HG03521 (cell line): Measurements from ENCODE around the gene FAM120A.

Experiments
- ATAC-seq: cut with Tn5 transposase; IDR thresholded peaks from one replicate; pipeline ENCODE4 v1.9.1; 2021; ENCODE audit warnings: mild to moderate bottlenecking, moderate library complexity; ENCODE audit not compliant: unreplicated experiment

The FAM120A gene

DNA sequence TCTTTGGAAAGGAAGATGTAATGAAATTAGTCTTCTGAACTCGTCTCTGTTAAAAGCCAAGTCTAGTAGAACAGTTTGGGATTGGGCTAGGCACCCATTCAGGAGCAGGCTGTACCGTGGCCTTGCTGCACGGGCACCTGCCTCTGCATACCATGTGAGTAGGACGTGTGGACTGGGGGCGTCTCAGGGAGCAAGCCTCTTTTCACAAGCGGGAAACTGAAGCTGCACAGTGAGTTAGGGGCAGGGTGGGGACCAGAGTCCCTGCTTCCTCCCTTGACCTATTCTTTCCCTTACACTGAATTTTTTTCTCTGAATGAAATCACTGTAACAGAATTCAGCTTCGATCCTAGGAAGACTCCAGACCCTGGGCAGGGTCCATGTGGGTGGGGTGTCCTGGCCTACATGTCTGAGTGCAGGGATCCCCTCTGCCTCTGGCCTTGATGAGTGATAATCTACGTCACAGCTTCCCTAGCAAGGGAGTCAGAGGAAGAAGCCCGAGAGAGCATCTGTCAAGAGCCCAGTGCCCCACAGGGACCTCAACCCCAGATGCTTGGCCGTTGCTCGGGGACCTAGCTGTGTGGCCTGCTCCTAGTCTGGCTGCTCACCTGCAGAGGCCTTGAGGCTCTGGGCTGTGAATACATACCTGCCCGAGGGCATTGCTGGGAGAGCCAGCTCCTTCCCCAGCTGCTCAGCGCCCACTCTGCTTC is 140.0 kb downstream of the FAM120A start:
- no peak for ATAC-seq

DNA sequence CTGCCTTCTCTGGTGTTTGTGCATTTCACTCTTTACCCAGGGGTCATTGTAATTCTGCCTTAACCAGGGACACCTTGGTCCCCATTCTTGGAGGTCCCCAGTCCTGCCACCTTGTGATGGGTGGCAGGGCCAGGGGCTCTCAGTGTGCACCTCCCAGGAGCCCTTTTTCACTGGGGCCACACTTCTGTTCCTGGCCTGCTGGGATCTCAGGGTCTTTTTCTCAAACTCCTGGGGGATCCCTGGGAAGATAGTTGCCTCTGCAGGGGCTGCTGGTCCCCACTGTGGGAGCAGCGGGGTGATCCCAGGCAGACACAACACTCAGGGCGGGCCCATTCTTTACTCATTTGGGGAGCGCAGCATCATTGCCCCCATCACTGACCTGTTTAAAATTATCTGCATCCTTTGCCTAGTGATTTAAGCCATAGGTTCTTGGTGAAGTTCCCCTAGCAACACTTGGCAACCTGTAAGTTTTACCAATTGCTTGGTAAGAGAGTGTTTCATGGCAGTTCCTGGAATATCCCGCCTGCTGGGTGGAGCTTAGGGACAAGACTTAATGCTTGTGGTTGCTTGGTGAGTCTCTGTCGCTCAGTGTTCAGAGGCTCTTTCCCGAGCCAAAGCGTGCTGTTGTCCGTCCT is 140.6 kb downstream of the FAM120A start:
- no peak for ATAC-seq

DNA sequence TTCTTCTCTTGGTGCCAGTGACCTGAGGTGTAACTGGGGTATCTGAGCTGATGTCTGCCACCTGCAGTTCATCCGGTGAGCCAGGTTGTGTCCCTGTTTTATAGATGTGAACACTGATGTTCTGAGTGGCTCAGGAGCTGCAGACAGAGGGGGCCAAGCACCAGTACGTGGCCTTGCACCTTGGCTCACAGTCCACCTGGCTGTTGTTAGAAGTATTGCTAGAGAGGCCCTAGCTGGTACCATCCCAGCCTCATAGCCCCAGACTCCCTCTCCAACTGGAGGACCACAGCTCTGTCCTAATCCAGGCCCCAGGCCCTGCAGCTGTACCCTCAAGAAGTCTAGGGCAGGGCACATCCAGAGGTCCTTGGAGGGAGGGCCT is 141.1 kb downstream of the FAM120A start:
- ATAC-seq, result no peak

DNA sequence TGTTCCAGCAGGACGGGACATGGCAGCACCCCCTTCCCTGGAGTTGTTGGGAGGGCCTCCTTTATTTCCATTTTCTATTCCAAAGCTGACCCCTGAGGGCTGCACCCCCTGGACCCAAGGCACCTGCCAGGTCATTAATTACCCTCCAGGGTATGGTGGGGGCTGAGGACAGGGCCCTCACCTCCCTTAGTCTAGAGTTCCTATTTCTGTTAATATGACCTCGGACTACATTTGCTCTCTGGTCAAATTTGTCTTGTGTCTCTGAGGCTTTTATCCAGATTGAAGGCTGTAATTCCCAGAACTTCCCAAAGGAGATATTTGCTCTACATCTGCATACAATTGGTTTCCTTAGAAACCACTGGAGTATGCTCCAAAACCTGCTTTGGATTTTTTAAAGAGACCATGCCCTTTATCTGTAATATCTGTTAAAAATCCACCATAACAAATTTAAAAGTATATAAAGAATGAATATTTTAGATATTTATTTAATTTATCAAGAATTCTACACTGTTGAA is 141.7 kb downstream of the FAM120A start:
- ATAC-seq, result no peak

DNA sequence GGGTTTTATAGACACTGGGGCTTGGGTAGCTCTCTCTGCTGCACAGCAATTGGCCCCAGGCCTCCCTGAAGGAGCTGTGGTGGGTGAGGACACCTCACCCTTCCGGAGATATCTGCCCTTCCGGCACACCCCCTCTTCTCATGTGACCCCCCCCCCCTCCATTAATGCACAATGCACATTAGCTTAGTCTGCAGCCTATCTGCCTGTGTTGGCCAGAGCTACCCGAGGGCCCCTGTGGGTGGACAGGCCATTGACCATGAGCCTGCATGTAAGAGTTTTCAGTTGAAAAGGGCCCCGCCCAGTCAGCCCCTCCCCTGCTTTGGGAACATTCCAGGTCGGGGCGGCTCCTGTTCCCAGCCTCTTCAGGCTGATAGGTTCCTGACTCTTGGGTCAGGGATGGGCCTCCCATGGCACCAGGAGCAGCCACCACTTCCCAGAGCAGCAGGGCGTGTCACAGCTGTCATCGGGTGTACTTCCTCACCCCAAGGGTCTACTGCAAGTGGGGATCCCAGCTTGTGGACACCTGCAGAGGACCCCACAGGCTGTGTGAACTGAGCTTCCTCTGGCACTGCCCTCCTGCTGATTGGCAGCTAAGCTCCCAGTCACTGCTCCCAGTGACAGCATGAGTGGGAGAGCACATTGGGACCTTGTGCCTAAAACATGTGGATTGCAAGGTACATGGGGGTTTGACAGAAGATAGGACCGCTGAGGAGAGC is 142.7 kb downstream of the FAM120A start:
- no peak for ATAC-seq

DNA sequence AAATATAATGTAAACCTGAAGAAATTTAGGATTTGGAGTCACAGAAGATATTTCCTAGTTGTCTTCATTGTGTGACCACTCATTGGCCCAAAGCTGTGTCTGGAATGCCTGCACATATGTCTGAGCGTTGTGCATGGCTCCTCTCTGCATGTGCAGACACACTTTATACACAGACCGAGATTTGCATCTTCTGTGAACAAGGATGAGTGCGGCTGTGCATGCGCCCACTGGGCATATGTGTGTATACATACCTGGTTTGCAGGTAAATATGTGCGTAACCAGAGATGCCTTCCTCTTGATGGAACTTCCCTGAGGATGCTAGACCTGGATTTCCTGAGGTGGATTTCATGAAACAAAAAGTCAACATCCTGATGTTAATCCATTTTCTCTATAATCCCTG is 144.0 kb downstream of the FAM120A start:
- no peak for ATAC-seq

DNA sequence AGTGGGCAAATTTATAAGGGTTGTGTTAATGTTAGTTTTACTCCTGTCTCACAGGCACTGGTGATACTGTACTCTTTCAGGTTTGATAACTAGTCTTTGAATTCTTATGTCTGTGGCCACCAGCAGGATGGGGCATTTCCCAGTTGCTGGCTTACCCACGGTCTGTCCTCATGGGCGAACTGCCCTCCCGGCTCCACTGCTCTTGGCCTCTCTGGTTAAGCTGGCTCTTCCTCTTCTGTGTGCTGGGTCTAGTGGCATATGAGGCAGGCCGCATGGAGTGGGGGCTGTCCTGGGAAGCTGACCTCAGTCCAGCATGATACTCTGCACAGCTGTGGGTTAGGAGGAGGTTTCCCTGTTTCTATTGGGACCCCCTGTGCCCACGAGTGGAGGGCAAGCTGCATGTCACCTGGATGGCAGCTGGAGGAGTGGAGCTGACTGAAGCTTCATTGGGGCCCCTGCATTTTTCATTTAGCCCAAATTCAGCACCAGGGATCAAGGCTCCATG is 144.4 kb downstream of the FAM120A start:
- ATAC-seq, result no peak

DNA sequence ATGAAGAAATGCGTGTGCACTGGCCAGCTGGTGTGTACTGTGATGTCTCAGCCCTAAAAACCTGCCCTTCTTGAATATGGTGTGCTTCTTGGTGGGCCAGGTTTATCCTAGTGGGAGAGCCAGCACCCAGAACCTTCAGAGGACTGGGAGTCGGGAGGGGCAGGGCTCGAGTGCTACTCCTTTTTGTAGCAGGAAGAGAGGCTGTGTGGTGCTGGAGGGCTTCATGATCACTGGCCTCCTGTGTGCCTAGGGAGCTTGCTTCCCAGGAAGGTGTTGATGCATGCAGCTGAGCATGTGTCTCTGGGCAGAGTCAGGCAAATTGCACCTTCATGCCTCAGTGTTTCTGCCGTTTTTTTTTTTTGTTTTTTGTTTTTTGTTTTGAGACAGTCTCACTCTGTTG is 144.9 kb downstream of the FAM120A start:
- no peak for ATAC-seq

DNA sequence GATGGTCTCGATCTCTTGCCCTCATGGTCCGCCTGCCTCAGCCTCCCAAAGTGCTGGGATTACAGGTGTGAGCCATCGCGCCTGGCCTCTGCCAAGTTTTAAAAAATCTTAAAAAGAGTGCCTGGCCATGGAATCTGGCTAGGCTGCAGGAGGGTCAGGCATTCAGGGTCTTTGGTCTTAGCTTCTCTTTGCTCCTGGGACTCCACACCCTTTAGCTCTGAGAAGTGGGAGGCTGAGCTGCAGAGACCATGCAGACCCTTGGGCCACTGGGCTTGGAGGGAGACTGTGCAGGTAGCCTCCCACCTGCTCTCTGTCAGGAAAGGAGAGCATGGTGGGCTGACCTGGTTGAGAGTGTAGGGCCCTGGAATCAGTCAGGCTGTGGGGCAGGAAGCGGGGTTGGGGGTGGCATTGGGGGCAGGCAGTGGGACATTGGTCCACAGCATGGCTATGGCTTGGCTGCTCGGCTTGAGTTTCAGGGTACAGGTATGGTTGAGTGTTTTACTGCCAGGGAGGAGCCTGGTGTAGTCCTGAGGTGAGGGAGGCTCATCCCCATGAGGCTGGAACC is 145.7 kb downstream of the FAM120A start:
- no peak for ATAC-seq

DNA sequence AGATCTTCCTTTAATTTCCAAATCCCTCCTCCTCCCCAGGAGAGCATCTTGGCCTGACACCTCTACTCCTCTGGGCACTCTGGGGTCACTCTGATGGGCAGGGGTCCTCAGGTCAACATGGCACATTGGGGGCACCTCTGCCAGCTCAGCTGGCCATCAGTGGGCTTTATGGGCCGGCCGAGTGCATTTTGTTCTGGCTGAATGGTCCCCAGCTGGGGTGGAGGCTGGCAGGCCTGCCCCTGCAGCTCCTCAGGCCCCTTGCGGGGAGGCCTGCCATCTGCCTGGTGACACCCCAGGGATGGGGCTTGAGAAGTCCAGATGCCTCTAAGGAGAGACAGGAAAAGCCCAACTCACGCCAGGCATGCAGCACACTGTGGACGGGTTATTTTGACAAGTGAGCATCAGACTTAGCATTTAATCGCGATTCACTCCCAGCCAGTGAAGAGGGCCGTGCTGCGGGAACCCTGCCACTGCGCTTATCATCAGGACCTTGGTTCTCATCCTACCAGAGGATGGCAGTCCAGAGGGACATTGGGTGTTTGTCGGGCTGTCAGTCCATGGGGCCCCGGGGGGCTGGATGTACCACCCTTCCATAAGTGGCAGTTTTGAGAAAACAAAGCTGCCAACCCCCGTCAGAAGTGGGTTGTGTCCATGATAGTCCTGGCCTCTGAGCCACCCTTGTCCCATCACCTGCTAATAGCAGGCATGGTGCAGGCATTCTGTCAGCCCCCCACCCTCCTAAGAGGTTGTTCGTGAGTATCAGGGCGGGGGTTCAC is 146.6 kb downstream of the FAM120A start:
- ATAC-seq, result no peak

DNA sequence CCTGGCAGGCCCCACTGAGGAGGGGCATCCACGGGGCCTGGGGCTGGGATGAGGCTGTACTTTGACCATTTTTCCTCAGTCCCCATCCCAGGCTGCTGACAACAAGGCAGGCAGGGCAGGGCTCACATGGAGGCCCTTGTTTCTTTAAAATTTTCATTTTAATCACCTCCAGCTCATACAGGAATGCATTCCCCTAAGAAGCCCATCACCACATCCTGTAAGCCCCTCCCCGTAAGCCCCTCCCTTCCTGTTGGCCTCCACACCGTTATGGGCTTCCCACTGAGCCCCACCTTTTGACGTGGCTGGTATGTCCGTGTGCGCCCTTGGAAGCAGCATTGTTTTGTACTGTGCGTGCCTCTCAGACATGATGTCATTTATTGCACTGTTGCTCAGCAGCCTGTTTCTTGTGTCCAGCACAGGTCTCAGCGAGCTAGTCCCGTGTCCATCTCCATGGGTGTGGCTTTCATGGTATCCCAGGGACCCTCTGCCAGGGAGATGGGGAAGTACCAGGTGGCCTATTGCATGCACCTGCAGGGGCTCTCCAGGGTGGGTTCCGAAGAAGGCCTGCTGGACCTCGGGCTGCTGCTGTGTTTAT is 147.3 kb downstream of the FAM120A start:
- ATAC-seq, result no peak

DNA sequence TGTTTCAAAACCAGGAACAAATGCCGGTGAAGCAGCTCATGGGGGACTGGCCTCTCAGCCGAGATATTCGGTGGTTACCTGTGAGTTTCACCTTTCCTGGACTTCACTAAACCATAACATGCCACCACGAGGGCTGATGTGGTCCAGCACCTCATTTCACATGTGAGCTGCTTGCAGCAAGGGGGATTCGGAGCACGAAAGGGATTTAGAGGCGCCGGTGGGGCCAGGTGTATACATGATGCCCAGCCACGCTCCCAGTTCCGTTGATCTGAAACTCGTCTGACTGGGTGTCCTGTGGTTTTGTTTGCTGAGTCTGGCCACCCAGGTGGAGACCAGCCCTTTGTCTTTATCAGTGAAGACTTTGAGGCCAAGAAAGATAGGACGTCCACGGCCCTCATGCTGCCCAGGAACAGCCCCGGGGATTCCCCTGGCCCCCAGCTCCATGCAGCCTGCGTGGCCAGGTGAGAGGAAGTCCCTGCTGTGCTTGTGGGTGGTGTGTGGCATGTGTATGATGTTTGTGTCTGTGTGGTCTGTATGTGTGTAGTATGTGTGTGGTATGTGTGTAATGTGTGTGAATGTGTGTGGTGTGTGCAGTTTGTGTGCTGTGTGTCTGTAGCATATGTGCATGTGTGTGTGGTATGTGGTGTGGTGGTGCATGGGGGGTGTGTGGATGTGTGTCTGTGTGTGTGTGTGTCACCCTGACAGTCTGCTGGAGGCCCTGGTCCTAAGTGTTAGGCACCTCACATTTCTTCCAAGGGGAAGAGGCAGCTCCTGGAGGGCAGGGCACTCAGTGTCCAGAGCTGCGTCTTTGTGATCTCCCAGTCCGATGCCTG is 148.3 kb downstream of the FAM120A start:
- ATAC-seq, result no peak

DNA sequence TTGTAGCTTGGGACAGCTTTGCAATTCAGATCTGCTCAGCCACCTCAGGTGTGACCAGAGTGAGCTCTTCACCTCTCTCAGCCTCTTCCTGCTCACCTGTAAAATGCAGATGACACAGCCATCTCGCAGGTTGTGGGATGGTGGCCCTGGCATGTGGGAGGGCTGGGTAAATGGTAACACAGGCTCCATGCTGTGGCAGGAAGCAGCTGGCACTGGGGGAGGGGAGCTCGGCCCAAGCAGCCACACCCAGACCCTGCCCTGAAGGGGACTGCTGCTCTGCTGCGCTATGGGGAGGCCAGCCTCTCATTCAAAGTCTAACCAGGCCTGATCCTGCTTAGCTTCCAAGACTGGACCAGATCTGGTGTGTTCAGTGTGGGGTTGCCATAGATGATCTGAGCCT is 149.0 kb downstream of the FAM120A start:
- ATAC-seq, result no peak

DNA sequence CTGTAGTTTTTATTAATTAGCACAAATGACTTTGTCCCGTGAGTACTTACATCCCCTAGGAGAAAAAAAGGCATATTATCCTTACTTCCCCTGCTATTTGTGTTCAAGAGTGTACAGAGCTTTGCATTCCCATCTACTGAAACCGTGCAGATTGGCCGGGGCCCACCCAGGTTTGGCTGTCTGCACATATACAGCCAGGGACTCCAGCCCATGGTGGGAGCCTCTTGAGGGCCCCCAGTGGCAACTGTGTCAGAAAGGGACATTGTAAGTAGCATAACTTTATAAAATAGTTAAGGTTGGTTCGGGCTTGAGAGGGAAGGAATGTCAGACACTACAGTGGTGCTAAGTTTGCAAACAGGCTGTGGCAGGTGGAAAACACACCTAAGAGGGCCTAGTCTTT is 149.6 kb downstream of the FAM120A start:
- no peak for ATAC-seq

DNA sequence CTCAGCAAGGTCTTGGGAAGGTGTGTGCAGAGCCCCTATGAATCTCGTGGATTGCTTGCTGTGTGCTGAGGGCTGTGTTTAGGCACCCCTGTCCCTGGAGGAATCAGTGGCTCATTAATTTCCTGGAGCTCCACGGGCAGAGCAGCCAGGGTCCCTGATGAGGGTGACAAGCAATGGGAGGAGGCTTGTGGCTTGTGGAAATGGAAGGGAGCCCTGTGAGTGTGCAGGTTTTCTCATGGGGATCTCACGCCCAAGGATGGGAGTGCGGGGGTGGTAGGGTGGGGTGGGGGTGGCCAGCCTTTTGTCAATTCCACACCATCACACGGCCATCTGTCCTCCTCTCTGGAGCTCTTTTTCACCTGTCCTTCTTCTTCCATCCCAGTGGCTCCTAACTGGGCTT is 150.2 kb downstream of the FAM120A start:
- ATAC-seq, result no peak

DNA sequence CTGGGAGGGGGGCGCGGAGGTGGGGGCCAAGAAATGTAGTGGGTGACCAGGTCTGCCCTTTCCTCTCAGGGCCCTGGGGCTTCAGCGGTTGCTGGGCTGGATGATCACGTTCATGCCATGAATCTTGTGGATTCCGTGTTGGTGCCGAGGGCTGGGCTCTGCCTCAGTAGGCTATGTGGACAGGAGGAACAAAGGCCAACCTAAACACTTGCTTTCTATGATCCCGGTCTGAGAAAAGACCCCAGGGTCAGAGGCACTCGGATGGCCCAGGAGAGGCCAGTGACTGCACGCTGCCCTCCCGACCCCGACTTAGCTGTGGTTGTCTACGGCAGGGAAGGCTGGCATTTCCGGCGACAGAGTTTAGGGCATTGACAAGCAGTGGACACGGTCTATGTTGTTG is 151.5 kb downstream of the FAM120A start:
- ATAC-seq, result no peak

DNA sequence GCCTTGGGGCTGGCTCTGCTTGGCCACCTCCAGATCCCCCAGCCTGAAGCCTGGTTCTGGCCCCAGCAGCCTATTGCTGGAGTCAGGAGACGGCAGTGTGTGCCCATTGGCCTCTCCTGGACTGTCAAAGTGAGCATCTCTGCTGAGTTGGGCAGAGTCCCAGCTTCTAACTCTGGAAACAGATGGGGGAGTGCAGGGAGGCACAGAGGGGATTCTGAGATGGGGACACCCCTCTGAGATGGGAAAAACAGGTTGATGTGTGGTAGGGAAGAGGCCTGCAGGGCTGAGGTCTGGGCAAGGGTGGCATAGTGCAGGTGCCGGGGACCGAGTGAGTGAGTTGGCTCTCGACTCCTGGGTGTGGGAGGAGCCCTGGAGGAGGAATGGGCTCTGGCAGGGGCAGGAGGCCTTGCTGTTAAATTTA is 152.4 kb downstream of the FAM120A start:
- ATAC-seq, result no peak

DNA sequence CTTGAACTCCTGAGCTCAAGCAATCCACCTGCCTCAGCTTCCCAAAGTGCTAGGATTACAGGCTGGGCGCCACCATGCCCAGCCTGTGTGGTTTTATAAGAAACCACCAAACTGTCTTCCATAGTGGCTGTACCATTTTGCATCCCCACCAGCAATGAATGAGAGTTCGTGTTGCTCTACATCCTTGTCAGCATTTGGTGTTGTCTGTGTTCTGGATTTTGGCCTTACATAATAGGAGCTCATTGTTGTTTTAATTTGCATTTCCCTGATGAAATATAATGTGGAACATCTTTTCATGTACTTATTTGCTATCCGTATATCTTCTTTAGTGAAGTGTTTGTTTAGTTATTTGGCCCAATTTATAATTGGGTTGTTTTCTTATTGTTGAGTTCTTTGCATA is 154.7 kb downstream of the FAM120A start:
- no peak for ATAC-seq

DNA sequence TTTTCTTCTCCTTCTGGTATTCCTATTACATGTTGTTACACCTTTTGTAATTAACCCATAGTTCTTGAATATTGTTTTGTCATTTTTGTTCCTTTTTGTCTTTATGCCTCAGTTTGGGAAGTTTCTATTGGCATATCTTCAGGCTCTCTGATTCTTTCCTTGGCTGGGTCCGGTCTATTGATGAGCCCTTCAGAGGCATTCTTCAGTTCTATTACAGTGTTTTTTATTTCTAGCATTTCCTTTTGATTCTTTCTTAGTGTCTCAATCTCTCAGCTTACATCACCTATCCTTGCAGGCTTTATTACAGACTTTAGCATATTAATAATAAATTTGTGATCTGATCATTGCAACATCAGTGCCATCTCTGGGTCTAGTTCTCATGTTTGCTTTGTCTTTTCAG is 158.7 kb downstream of the FAM120A start:
- no peak for ATAC-seq
